ENCODE results near the gene TMOD2. TPM values are rescaled to one million over a fixed set of nuclear protein-coding genes. Genes with fewer than 3 reads are reported as not detected.

The TMOD2 gene
- total RNA-seq, 1 donor from 2014 or later = 7.0 TPM

DNA sequence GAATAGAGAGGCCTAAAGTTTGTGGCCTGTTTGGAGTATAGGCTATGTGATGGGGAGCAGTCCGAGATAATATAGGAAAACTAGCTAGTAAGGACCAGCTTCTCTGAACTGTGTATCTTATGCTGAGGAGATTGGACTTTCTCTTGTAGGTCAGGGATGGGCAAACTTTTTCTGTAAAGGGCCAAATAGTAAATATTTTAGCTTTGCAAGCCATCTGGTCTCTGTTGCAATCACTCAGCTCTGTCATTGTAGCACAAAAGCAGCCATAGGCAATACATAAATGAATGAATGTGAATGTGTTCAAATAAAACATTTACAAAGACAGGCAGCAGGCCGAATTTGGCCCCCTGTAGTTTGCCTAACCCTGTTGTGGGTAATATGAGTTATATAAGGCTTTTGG is 102.6 kb downstream of the TMOD2 start:
- no peak for DNase-seq (ENCODE audit: low spot score in 2 of 2)
- no peak for TF ChIP-seq CTCF (IDR thresholded peaks at IDR 0.05)
- no peak overlapping the region for H3K27ac ChIP-seq
- no peaks in the 10 kb centered on the region for H3K27me3 ChIP-seq
- intact Hi-C loops (cut with DNase I) = no loop called here
- no peaks in the 10 kb centered on the region for H3K36me3 ChIP-seq
- H3K9me3 ChIP-seq = no peaks in the 10 kb centered on the region
- no peak overlapping the region for H3K4me3 ChIP-seq
- no peaks in the 10 kb centered on the region for H3K4me1 ChIP-seq

DNA sequence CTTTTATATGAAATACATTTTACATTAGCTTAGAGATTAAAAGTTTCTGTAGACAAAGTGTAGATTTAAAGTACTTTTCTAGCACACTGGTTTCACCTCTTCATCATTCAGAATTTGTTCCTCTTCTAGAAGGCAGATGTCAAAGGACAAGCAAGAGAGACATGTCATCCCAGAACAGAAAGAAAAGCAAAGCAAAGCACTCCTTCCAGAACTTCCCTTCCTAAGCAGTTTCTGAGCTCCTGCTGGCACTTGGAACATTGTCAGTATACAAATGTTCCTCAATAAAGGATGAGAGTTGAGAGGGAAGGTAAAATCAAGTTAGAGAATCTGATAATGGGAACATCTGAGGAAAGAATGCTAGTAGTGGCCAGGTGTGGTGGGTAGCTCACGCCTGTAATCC is 104.2 kb downstream of the TMOD2 start:
- Histone ChIP-seq H3K9me3 (no peaks in the 10 kb centered on the region), H3K27me3 (no peaks in the 10 kb centered on the region), H3K4me3 (no peak overlapping the region), H3K36me3 (no peaks in the 10 kb centered on the region), H3K4me1 (no peaks in the 10 kb centered on the region), H3K27ac (no peak overlapping the region)
- no peak for DNase-seq (ENCODE audit: low spot score in 2 of 2)
- intact Hi-C loops (cut with DNase I) = no loop called here
- no peak for TF ChIP-seq CTCF (IDR thresholded peaks at IDR 0.05)

DNA sequence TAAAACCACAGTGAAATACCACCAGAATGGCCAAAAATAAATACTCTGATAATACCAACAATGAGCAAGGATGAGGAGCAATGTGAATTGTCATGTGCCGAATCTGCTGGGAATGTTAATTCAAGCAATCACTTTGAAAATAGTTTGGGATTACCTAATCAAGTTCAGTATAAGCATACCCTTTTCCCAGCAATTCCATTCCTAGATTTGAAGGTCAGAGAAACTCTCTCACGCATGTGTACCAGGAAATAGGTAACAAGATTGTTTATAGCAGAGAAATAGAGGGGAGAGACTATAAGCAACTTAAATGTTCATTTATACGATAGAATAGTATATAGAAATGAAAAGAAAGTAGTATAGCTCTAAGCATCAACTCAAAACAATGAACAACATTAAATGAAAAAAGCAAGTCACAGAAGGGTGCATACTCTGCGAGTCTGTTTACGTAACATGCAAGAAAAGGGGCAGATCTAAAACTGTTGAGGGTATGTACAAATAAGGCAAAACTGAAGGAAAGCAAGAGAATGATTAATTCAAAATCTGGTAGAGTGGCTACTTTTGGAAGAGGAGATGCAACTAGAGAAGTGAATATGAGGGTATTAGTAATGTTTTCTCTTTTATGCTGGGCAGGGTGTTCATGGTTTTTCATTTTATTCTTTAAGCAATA is 105.5 kb downstream of the TMOD2 start:
- no peak overlapping the region for H3K27ac ChIP-seq
- TF ChIP-seq CTCF (IDR thresholded peaks at IDR 0.05) = no peak
- H3K36me3 ChIP-seq = no peaks in the 10 kb centered on the region
- no peaks in the 10 kb centered on the region for H3K27me3 ChIP-seq
- DNase-seq (ENCODE audit: low spot score in 2 of 2) = no peak
- H3K4me1 ChIP-seq = no peaks in the 10 kb centered on the region
- intact Hi-C loops (cut with DNase I) = no loop called here
- H3K9me3 ChIP-seq = no peaks in the 10 kb centered on the region
- no peak overlapping the region for H3K4me3 ChIP-seq

DNA sequence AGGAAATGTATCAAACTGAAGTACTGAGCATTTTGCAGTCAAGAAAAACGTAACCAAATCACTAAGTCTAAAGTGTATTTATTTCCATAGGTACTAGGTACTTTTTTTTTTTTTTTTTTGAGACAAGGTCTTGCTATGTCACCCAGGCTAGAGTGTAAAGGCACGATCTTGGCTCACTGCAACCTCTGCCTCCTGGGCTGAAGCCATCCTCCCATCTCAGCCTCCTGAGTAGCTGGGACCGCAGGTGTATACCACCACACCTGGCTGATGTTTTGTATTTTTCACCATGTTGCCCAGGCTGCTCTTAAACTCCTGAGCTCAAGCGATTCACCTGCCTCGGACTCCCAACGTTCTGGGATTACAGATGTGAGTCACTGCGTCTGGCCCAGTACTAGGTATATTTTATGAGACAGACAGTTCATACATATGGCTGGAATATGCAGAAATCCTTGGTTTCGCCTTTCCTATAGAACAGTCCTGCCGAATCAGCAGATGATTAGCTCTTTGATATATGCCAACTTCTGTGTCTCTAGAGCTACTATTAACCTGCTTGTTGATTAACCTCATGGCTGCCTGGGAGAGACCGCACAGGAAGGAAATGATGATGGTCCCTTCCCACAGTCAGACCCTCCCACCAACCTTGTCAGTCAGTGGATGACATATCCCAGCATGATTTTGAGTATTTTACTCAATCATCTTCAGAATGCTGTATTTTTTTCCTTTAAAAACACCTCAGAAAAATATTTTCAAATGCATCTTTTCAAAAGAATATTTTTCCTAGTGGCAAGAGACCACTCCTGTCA is 110.4 kb downstream of the TMOD2 start:
- no peak for TF ChIP-seq CTCF (IDR thresholded peaks at IDR 0.05)
- Histone ChIP-seq H3K9me3 (no peaks in the 10 kb centered on the region), H3K4me1 (no peaks in the 10 kb centered on the region), H3K27me3 (no peaks in the 10 kb centered on the region), H3K27ac (no peak overlapping the region), H3K36me3 (peaks cover 5 to 18% of the 10 kb centered on the region in 2 donors), H3K4me3 (no peak overlapping the region)
- DNase-seq (ENCODE audit: low spot score in 2 of 2) = no peak
- intact Hi-C loops (cut with DNase I) = no loop called here

GRCh38 chr15:51863131-51863530 is 111.7 kb downstream of the TMOD2 start:
- intact Hi-C loops (cut with DNase I) = no loop called here
- DNase-seq (ENCODE audit: low spot score in 2 of 2) = no peak
- no peaks in the 10 kb centered on the region for H3K9me3 ChIP-seq
- H3K27me3 ChIP-seq = no peaks in the 10 kb centered on the region
- H3K4me3 ChIP-seq = no peak overlapping the region
- H3K36me3 ChIP-seq = peaks cover 5 to 23% of the 10 kb centered on the region in 2 donors
- no peak overlapping the region for H3K27ac ChIP-seq
- no peaks in the 10 kb centered on the region for H3K4me1 ChIP-seq
- TF ChIP-seq CTCF (IDR thresholded peaks at IDR 0.05) = no peak
